Mesangial cell (primary cell): ENCODE data around the gene YJEFN3. TPM values are rescaled to one million over a fixed set of nuclear protein-coding genes. Genes with fewer than 3 reads are reported as not detected.

Experiments
- total RNA-seq: library from RNA; depleted of rRNA; stranded (reverse); fragments of >200 nt; gene quantifications from 2 replicates; pipeline ENCODE4 v1.2.3, GENCODE V29; 2015

Gene YJEFN3
- total RNA-seq: 0.51 and 0.98 TPM in 2 replicates

GRCh38 chr19:19528721-19529490 is at the start of gene YJEFN3:
YJEFN3 (plus strand) TSS chr19:19528911; CDS start chr19:19528933, 22 bp downstream.

GRCh38 chr19:19514881-19515641 is 13.7 kb upstream of the YJEFN3 start, which contains the start of gene TSSK6:
TSSK6 (minus strand) TSS chr19:19515548; CDS start chr19:19515427, 121 bp downstream.

GRCh38 chr19:19515642-19516519 is 12.8 kb upstream of the YJEFN3 start, which contains the start of gene NDUFA13:
NDUFA13 (plus strand) TSS chr19:19516225; CDS start chr19:19516239, 14 bp downstream.

GRCh38 chr19:19538061-19538784 is 9.5 kb downstream of the YJEFN3 start, which contains the start of gene CILP2:
CILP2 (plus strand) TSS chr19:19538265; CDS start chr19:19538350, 85 bp downstream.

Other genes with a start within 250 kb of the YJEFN3 start
- gene SUGP1, start 208.4 kb upstream of the YJEFN3 start, total RNA-seq: 33.1 and 37.9 TPM in 2 replicates
- 22.0 and 33.1 TPM in 2 replicates for gene MAU2, start 208.1 kb upstream of the YJEFN3 start, total RNA-seq
- 65.7 and 74.3 TPM in 2 replicates for gene GATAD2A, start 123.2 kb upstream of the YJEFN3 start, total RNA-seq
- gene TSSK6, start 13.4 kb upstream of the YJEFN3 start, total RNA-seq: 1.6 and 2.3 TPM in 2 replicates
- gene NDUFA13, start 12.7 kb upstream of the YJEFN3 start, total RNA-seq: 105 and 169 TPM in 2 replicates
- 0.63 TPM in 1 of 2 replicates, not detected in the other for gene CILP2, start 9.4 kb downstream of the YJEFN3 start, total RNA-seq
- 1.8 and 2.0 TPM in 2 replicates for gene PBX4, start 89.8 kb downstream of the YJEFN3 start, total RNA-seq
- gene LPAR2, start 99.3 kb downstream of the YJEFN3 start, total RNA-seq: 14.7 and 19.8 TPM in 2 replicates
- 8.0 and 8.8 TPM in 2 replicates for gene GMIP, start 114.7 kb downstream of the YJEFN3 start, total RNA-seq
- 56.0 and 58.3 TPM in 2 replicates for gene ATP13A1, start 134.8 kb downstream of the YJEFN3 start, total RNA-seq
- gene ZNF101, start 139.9 kb downstream of the YJEFN3 start, total RNA-seq: 1.9 and 5.4 TPM in 2 replicates
- gene ZNF14, start 204.2 kb downstream of the YJEFN3 start, total RNA-seq: 1.5 and 2.8 TPM in 2 replicates